ENCODE results near the gene PIK3R2.

The PIK3R2 gene

GRCh38 chr19:18135712-18136584 is 17.0 kb upstream of the PIK3R2 start:
- TF ChIP-seq TAF1 (IDR thresholded peaks at IDR 0.05; ENCODE audit: borderline replicate concordance, insufficient read depth, low read length), result no peak
- no peak for TF ChIP-seq POLR2AphosphoS5 (IDR thresholded peaks at IDR 0.05; ENCODE audit: low read depth, low read length)
- no peak for TF ChIP-seq REST (IDR thresholded peaks at IDR 0.05; ENCODE audit: insufficient read depth in 1 of 2, low read depth in 2 of 2, low read length in 2 of 2)
- no peak for TF ChIP-seq FOXP2 (optimal IDR thresholded peaks at IDR 0.05; ENCODE audit: borderline replicate concordance, extremely low read depth, extremely low read length, insufficient read depth)
- TF ChIP-seq SIN3A (IDR thresholded peaks at IDR 0.05; ENCODE audit: borderline replicate concordance, insufficient read depth, low read length), result no peak

- TF ChIP-seq FOXP2 (optimal IDR thresholded peaks at IDR 0.05; ENCODE audit: borderline replicate concordance, extremely low read depth, extremely low read length, insufficient read depth) (no peak), SIN3A (IDR thresholded peaks at IDR 0.05; ENCODE audit: borderline replicate concordance, insufficient read depth, low read length) (no peak), POLR2AphosphoS5 (IDR thresholded peaks at IDR 0.05; ENCODE audit: low read depth, low read length) (no peak), TAF1 (IDR thresholded peaks at IDR 0.05; ENCODE audit: borderline replicate concordance, insufficient read depth, low read length) (no peak), REST (IDR thresholded peaks at IDR 0.05; ENCODE audit: insufficient read depth in 1 of 2, low read depth in 2 of 2, low read length in 2 of 2) (no peak)
Measured at GRCh38 chr19:18137242-18137641, 15.7 kb upstream of the PIK3R2 start.

- TF ChIP-seq REST (IDR thresholded peaks at IDR 0.05; ENCODE audit: insufficient read depth in 1 of 2, low read depth in 2 of 2, low read length in 2 of 2) (no peak), FOXP2 (optimal IDR thresholded peaks at IDR 0.05; ENCODE audit: borderline replicate concordance, extremely low read depth, extremely low read length, insufficient read depth) (no peak), TAF1 (IDR thresholded peaks at IDR 0.05; ENCODE audit: borderline replicate concordance, insufficient read depth, low read length) (no peak), POLR2AphosphoS5 (IDR thresholded peaks at IDR 0.05; ENCODE audit: low read depth, low read length) (no peak), SIN3A (IDR thresholded peaks at IDR 0.05; ENCODE audit: borderline replicate concordance, insufficient read depth, low read length) (no peak)
Measured at GRCh38 chr19:18137657-18138339, 15.2 kb upstream of the PIK3R2 start.

GRCh38 chr19:18140473-18140872 is 12.5 kb upstream of the PIK3R2 start:
- TF ChIP-seq TAF1 (IDR thresholded peaks at IDR 0.05; ENCODE audit: borderline replicate concordance, insufficient read depth, low read length) (no peak), SIN3A (IDR thresholded peaks at IDR 0.05; ENCODE audit: borderline replicate concordance, insufficient read depth, low read length) (no peak), REST (IDR thresholded peaks at IDR 0.05; ENCODE audit: insufficient read depth in 1 of 2, low read depth in 2 of 2, low read length in 2 of 2) (no peak), FOXP2 (optimal IDR thresholded peaks at IDR 0.05; ENCODE audit: borderline replicate concordance, extremely low read depth, extremely low read length, insufficient read depth) (no peak)
